ENCODE measurements around the gene NAA15.
"Not testable (repeated sequence)": the region's sequence is repeated elsewhere in the genome, so short reads cannot be mapped to it uniquely, and the experiment has no call there.

Gene NAA15

DNA sequence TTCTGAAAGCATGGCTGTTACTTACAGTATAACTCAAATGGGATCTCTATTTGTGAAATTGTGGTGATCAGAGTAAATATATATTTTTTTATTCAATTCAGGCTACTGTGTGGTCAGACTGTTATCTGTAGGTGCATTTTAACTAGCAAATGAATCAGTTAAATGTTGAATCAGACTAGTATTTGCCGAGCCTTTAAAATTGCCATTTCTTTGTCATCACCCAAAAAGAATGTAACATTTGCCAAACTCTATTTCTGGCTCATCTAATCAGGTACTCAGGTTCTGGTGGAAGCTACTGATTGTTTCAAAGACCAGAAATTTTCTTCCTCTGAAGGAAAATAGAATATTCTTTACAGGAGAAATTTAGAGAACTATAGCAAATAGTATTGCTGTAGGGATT, 1.8 kb upstream of the NAA15 start:
- no peak for DNase-seq

DNA sequence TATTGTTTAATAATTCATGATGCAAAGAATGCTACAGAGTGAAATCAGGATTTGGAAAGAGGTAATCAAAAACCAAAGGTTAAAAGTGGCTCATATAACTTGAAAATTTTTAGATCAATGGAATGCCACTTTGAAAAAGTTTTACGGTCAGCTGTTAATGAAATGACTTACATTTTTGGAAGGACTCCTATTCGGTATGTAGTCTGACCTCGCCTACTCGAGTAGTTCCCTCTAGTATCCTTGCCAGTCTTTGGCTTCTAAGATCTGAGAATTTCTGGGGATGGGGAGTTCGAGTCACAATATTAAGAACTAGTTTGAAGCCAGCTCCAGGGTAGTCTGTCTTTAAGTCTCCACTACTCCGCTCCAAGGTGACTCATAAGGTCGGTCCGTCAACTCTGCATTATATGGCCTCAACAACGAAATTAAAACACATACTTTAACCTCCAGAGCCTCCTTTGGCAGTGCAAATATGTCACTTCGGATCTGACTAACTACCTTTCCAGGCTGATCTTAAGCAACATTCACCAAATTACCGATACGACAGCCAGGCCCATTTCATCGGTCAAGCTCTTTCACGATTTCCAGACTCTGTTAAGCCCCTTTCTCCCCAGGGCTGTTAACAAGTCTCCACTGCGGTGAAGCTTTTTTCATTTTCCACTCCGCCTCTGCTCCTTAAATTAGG, 733 bp upstream of the NAA15 start:
- DNase-seq = peak; percentile 52

DNA sequence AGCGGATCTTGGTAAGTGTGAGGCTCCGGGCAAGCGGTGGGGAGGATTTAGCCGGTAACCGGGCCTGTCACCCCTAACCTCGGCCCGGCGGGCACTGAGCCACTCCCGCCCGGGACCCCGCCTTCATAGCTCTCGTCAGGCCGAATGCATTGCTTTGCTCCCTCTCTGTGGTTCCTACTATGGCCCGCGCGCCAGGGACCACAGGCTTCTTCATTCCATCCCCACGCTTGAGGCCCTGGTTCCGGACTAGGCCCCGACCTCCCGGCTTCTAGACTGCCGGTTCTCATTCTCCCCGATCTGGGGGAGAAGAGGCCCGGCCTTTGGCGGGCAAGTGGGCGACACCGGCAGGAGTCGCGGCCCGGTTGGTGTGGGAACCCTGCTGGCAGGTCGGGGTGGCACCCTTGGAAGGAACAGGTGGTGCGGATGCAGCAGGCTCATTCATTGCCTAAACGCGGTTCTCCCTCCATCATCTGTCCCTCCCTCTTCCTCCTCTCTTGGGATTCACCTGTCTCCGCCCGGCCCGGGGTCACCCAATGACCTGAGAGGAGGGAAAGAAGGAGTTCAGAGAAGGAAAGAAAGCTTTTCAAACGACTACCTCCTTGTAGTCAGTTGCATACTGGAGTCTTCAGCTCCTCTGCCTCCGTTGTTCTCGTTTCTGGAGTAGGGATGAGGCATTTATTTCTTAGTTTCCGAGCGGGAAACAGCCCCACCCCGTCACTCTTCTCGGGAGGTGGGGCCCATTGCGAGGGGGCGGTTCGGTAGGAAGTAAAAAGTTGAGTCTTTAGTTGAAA, 711 bp downstream of the NAA15 start, which contains the start of gene NDUFC1:
NDUFC1 (minus strand) TSS at position 657 of the 791 bp plus-strand sequence. CDS start 6,679 bp downstream, outside the sequence.
- peak; percentile 50 for DNase-seq

DNA sequence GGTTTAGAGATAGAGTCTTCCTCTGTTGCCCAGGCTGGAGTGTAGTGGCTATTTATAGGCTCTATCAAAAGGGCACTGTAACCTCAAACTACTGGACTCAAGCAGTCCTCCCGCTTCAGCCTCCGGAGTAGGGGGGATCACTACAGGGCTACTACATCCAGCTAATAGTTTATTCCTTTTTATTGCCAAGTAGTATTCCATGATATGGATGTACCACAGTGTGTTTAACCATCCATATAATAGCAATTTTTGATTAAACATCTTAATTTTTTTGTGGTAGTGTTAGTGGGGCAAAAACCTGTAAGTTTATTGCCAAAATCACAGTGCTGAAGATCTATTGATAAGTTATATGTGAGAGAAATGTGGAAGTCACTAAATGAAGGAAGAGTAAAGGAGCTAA, 3.6 kb downstream of the NAA15 start:
- DNase-seq = no peak

DNA sequence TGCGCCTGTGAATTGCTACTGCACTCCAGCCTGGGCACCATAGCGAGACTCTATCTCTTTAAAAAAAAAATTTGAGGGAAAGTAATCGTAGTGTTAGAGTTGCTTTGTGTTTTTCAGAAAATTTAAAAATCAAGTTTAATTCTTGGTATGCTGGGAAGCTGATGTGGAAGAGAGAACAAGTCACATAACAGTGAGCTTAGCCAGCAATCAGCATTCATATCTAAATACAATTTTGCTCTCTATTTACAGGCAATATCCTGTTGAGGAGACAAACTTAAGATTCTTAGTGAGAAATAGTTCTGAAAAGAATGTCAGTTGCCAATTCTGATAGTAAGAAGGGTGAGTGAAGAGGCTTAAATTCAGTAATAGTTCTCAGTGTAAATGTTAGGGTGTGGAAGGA, 10.6 kb downstream of the NAA15 start:
- DNase-seq = no peak

DNA sequence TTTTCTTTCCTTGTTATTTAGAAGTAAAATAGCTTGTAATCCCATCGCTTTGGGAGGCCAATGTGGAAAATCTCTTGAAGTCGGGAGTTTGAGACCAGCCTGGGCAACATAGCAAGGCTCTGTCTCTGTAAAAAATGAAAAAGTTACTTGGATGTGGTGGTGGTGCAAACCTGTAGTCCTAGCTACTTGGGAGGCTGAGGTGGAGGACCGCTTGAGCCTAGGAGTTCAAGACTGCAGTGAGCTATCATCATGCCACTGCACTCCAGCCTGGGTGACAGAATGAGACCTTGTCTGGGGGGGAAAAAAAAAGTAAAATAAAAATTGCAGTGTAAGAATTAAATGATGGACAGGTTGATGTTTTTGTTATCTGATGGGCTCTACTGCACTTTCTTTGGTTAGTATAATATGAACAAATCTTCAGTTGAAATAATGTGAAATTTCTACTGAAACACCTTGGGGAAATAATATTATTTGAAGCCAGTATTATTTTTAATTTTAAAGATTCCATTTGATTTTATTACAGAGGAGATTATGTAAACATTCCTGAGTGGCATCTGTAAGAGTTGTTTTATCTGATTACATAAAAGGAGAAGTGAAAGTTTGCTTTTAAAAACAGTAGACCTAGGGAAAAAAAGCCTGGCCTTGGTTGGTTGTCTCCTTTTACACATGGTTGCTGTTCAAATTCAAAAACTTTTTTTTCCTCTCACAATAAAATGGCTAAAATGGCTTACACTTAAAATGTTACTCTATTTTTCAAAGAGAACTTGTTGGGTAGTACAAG, 11.4 kb downstream of the NAA15 start:
- DNase-seq = no peak

DNA sequence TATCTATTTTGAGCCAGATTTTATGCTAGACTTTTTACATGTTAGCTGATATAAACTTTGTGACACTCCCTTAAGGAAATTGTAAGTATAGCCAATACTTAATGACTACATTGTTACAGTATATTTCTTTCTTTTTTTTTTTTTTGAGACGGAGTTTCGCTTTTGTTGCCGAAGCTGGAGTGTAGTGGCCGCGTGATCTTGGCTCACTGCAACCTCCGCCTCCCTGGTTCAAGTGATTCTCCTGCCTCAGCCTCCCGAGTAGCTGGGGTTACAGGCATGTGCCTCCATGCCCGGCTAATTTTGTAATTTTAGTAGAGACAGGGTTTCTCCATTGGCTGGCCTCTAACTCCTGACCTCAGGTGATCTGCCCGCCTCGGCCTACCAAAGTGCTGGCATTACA, 12.1 kb downstream of the NAA15 start:
- not testable (repeated sequence) for DNase-seq

DNA sequence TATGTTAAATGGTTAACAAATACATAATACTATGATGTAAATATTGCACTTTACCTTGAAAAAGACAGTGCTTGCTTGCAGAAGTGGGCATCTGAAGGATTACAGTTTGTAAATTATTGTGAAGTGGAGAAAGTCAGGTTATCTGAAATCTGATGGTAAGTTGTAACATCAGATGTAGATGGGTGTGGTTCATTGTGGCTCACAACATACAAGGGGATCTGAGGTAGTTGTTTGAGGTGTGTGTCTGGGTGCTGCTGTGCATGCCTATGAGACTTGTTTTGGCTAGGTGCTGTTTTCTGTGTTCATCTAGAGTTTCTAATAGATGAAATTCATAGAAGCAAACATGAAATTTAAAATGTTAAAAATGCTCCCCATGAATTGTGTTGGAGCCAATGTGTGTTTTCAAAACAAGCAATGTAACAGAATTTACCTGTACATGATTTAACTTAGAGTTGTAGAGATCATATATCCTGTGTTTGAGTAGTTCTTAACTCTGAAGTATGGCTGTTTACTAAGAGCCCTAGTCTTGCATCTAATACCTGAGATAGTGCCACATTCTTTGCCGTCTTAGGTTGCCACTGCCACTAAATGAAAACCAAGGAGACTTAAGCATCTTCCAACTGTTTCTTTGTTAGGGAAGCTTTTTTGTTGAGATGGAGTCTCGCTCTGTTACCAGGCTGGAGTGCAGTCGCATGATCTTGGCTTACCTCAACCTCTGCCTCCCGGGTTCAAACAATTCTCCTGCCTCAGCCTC, 12.9 kb downstream of the NAA15 start:
- no peak for DNase-seq

DNA sequence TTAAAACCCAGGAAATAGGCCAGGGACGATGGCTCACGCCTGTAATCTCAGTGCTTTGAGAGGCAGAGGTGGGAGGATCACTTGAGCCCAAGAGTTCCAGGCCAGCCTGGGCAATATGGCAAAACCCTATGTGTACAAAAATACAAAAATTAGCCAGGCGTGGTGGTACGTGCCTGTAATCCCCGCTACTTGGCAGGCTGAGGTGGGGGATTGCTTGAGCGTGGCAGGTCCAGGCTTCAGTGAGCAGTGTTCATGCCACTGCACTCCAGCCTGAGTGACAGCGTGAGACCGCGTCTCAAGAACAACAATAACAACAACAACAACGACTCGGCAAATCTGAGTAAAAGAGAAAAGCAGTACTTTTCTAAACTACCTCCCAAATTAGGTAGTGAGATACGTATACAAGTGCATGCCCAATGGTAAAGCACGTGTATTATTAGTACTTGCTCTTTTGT, 13.9 kb downstream of the NAA15 start:
- DNase-seq = no peak

DNA sequence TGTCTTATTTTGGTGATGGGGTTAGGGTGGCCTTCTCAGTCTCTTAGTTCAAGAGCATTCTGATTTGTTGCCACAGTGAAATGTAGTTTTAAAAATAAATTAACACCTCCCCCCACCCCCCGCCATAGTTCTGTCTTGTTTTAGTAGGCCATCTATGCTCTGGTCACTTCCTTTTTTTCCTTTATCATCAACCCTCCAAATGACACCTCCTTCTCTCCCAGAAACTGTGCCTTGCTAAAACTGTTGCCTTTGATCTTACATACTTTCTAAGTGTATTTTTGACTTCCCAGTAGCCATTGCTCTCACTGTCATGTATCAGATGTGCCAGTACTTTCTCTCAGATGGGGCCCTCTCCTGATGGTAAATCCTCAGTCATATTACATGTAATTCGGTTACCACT, 15.4 kb downstream of the NAA15 start:
- DNase-seq = no peak

DNA sequence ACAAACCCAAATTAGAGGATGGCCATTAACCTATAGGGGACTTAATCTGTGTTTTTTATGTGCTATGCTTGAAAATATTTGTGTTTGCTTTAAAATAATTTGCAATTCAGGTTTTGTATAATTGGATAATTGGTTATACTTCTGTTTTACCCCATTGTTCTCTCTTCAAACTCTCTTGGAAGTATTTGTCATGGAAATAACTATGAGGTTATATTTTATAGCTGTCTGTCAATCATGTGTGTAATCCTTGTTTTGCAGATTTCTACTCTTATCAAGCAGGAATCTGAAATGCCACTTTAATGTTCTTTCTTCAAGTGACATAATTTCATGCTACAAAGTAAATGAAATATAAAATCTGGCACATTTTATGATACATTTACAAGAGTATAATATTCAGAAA, 16.3 kb downstream of the NAA15 start:
- no peak for DNase-seq

DNA sequence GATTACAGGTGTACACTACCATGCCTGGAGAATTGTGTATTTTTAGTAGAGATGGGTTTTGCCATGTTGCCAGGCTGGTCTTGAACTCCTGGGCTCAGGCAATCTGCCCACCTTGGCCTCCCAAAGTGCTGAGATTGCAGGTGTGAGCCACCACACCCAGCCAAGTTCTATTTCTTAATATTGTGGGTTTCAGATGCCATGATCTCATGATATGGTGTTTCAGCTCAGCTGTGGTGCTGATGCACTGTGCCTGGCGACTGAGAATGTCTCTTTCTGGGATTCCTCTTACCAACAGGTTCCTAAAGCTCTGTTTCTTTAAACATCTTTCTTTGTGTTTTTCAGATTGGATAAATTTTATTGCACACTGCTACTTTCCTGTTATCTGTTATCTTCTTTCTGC, 18.3 kb downstream of the NAA15 start:
- no peak for DNase-seq

DNA sequence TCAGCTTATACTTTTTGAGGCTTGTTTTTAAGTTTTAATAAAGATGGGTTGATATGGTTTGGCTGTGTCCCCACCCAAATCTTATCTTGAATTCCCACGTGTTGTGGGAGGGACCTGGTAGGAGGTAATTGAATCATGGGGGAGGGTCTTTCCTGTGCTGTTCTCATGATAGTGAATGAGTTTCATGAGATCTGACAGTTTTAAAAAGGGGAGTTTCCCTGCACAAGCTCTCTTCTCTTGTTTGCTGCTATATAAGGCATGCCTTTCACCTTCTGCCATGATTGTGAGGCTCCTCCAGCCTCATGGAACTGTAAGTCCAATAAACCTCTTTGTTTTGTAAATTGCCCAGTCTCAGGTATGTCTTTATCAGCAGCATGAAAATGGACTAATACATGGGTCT, 20.8 kb downstream of the NAA15 start:
- not testable (repeated sequence) for DNase-seq

DNA sequence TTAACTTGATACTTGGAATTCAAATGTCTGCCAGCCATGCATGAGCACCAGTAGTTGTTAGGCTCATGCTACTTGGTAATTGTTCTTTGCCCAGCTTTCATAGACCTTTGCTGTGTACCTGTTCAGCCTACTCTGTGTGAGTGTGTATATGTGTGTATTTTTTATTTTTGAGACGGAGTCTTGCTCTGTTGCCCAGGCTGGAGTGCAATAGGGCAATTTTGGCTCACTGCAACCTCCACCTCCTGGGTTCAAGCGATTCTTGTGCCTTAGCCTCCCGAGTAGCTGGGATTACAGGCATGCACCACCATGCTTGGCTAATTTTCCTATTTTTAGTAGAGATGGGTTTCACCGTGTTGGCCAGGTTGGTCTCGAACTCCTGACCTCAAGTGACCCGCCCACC, 21.2 kb downstream of the NAA15 start:
- DNase-seq = not testable (repeated sequence)

DNA sequence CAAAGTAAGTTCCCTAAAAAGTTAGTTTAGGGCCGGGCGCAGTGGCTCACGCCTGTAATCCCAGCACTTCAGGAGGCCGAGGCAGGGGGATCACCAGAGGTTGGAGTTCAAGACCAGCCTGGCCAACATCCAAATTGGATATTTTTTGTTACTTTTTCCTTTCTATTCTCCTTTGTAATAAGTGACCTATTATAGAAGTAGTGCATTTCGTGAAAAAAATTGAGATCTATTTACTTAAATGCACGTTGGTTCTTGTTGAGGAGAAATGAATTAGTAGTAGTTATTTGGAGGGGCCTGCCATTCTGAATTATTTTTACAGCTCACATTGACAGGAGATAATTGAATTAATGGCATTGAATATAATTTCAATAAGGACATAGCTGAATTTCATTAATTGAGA, 23.3 kb downstream of the NAA15 start:
- DNase-seq = no peak

DNA sequence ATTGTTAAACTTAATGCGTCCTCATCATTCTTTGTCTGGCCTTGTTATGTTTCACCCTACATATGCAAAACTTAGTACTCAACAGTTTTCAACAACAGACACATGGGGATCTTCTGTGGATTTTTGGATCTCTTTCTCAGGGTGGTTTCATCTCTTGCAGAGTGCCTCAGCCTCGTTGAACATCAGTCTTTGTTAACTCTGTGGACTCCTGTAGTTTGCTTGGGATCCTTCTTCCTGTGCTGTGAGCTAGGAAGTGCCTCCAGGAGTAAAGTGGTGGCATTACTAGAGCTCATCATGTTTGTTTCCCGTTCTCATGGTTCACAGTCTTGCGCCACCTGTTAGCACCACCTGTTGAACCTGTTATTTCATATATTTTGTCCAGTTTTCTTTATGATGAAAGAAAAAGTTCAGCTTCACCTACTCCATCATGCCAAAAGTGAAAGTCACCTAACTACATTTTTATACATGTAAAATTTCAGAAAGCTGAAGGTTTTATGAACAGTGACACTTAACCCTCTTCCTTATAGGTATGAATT, 28.4 kb downstream of the NAA15 start:
- no peak for DNase-seq

DNA sequence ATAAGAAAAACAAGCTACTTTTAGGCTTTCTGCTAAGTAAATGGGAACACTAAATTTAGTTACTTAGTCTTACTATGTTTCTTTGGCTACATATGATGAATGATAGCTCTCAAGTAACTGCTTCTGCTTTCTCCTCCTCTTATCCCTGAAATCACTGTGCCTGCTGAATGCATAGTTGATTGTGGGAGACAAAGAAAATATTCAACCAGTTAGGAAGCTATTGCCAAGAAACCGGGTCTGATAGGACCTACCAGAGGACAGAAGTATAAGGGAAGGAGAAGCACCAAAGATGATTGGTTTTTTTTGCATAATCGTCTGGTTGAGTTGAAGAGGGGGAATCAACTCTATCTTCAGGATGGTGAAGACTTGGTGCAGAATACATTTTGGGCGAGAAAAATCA, 29.0 kb downstream of the NAA15 start:
- no peak for DNase-seq

DNA sequence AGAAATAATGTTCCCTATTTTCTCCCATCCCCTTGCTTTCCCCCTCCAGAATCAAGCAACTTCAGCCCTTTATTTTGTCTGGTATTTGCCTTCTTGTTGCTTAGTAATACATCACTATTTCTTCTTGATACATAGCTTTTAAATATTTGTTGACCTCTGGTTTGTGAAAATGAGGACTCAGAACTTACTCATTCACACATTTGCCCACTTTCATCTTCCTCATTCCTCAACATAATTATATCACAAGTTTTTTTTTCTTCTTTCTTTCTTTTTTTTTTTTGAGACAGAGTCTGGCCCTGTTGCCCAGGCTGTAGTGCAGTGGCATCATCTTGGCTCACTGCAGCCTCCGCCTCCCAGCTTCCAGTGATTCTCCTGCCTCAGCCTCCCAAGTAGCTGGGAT, 29.9 kb downstream of the NAA15 start:
- no peak for DNase-seq

DNA sequence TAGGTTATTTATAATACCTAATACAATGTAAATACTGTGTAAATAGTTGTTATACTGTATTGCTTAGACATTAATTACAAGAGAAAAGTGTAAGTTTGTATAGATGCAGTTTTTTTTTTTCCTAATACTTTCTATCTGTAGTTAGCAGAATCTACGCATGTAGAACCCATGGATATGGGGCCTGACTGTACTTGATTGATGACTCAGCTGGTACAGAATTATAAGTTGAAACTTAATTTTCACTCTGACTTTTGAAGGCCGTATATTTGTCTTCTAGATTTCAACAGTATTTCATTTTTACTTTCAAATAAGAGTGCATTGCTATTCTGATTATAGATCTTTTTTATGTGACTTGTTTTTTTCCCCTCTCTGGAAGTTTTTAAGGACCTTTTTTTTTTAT, 31.7 kb downstream of the NAA15 start:
- DNase-seq = no peak

DNA sequence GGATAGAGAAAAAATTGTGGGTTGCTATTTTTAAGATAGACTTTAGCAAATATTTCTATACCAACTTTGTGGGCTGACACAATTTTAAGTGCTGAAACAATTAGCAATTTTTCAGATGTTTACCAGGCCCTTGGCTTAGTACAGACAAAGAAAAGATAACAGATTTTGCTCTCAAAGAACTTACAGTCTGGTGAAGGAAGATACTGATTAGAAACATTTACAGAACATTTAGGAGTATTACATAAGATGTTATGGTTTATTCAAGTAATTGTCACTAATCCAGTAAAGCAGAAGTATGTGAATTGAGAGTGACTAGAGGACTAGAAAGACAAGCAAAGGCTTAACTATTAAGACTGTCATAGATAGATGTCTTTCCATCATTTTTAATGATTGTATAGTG, 36.3 kb downstream of the NAA15 start:
- no peak for DNase-seq

DNA sequence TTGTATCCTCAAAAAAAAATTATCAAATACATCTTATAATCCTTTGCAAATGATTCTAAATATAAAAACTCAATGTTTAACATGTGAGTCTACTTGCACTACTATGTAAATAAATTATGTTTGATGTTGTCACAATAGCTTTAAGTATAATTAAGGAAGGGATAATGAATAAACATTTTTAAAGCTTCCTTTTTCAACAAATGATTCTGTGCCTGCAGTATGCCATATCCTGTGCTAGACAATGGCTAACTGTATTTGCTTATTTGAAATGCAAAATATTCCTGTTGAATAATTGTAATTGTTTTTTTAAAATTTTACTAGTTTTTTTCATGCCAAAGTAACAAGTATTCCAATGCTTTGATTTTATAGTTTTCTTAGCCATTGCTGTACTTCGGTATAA, 60.0 kb downstream of the NAA15 start:
- no peak for DNase-seq

DNA sequence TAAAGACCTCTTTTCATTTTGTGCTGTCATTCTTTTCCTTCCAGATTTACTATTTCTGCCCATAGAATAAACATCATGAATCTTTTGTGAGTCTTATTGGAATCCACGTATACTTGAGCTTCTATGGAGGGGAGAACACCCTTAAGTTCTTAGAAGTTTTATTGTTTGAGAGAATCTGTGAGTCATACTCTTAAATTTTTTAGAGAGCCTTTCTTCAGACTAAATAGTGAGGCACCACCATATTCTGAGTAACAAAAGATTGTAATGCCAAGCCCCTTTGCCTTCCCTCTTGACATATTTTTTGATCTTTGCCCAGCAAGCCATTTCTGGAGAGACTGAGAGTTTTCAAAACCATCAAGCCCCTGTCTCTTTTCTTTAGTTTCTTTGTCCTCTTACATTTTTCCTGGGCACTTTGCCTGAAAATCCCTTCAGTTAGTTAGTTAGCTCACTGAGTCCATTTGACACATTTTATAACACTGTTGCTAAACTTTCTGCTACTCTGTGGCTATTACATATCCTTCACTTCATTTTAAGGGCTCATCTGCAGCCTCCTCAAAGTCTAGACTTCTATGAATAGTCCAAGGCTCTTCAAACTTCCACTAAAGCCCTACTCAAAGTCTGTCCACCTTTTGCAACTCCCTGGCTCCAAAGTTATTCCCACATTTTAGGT, 66.3 kb downstream of the NAA15 start:
- DNase-seq = no peak
